Measurements from ENCODE around the gene SYT8. TPM values are rescaled to one million over a fixed set of nuclear protein-coding genes. Genes with fewer than 3 reads are reported as not detected.

Gene SYT8
- total and polyA plus RNA-seq, 2 of the 8 experiments (the other 6 are each of a cell fraction or from before 2014, with no cell fraction given), result not detected

- no peak overlapping the region for H2AFZ ChIP-seq (ENCODE audit: low read length)
- no peak overlapping the region for H2BK20ac ChIP-seq (ENCODE audit: low read length)
- no peak overlapping the region for H3K14ac ChIP-seq (ENCODE audit: insufficient read length)
- no peak overlapping the region for H3K27ac ChIP-seq (ENCODE audit: low read depth, low read length)
- no peak overlapping the region for H2BK15ac ChIP-seq (ENCODE audit: low read length)
- no peaks in the 10 kb centered on the region for H3K9me3 ChIP-seq (ENCODE audit: insufficient read depth in 2 of 2, low read depth in 1 of 2, low read length in 1 of 2)
- H3K56ac ChIP-seq (replicated peaks; ENCODE audit: insufficient read length, low read depth, low read length), result no peak overlapping the region
- no peak overlapping the region for H4K5ac ChIP-seq (ENCODE audit: insufficient read length, low read depth, low read length)
- no peaks in the 10 kb centered on the region for H4K20me1 ChIP-seq (replicated peaks in 1 of 2; ENCODE audit: control insufficient read depth in 1 of 2, insufficient read depth in 2 of 2, low read length in 2 of 2)
- H3K23me2 ChIP-seq (ENCODE audit: low read depth, low read length), result no peaks in the 10 kb centered on the region
- no peak overlapping the region for H2AK5ac ChIP-seq (ENCODE audit: low read depth, low read length)
- H3K36me3 ChIP-seq (ENCODE audit: control insufficient read depth in 2 of 4, insufficient read depth in 4 of 4, low read length in 3 of 4), result no peaks in the 10 kb centered on the region
- H2BK12ac ChIP-seq (ENCODE audit: low read depth, low read length), result no peak overlapping the region
- 76% methylated on average over 5 of the region's 8 CpGs; no CpG with 5 or more reads in 1 of the 2 experiments for WGBS, 2 experiments (ENCODE audit: extremely low coverage in 1 of 2, insufficient coverage in 1 of 2, insufficient read length in 1 of 2, insufficient replicate concordance in 2 of 2, low coverage in 1 of 2, low lambda C conversion rate in 2 of 2, missing lambda C conversion rate in 1 of 2)
- H4K8ac ChIP-seq (ENCODE audit: extremely low read depth, insufficient read depth, low read length), result no peak overlapping the region
- no peak overlapping the region for H2BK120ac ChIP-seq (replicated peaks; ENCODE audit: low read depth, low read length)
- H3K27me3 ChIP-seq (replicated peaks in 1 of 4; ENCODE audit: control insufficient read depth in 3 of 4, extremely low read depth in 1 of 4, insufficient read depth in 3 of 4, low read length in 3 of 4), result no peaks in the 10 kb centered on the region
- no peak overlapping the region for H3K23ac ChIP-seq (ENCODE audit: insufficient read length)
- no peak overlapping the region for H3K4me3 ChIP-seq (ENCODE audit: extremely low read depth in 1 of 4, insufficient read depth in 2 of 4, low read depth in 3 of 4, low read length in 4 of 4)
- H2BK5ac ChIP-seq (ENCODE audit: low read depth, low read length), result no peak overlapping the region
- no peak overlapping the region for H3K4ac ChIP-seq (replicated peaks; ENCODE audit: insufficient read length, low read depth, low read length)
- FAIRE-seq, result no peak
- H3K79me2 ChIP-seq (ENCODE audit: control insufficient read depth in 1 of 2, insufficient read depth in 2 of 2, low read length in 2 of 2), result no peaks in the 10 kb centered on the region
- H3K9ac ChIP-seq (replicated peaks in 1 of 4; ENCODE audit: extremely low read depth in 1 of 4, low read depth in 3 of 4, low read length in 3 of 4), result no peak overlapping the region
- POLR2A ChIA-PET (ENCODE audit: partially characterized antibody), result no interaction called here
- H4K91ac ChIP-seq (replicated peaks; ENCODE audit: insufficient read length, low read length), result no peak overlapping the region
- no peaks in the 10 kb centered on the region for H3K79me1 ChIP-seq (ENCODE audit: low read depth, low read length)
- DNase-seq (ENCODE audit: low read depth in 1 of 2, low spot score in 2 of 2), result no peak
- no peak overlapping the region for H3K4me2 ChIP-seq (ENCODE audit: insufficient read depth in 1 of 2, low read depth in 2 of 2, low read length in 2 of 2)
- CTCF ChIA-PET (ENCODE audit: partially characterized antibody), result interaction anchor here (0.9 to 3.7 kb wide), 5 partner anchors 11 to 312 kb away, joined by 3 to 34 read pairs (median 4); no protein-coding TSS in a partner anchor
- H3K18ac ChIP-seq (ENCODE audit: extremely low read depth, low read length), result no peak overlapping the region
- H3K4me1 ChIP-seq (replicated peaks in 1 of 4; ENCODE audit: control insufficient read depth in 3 of 4, insufficient read depth in 4 of 4, low read length in 3 of 4), result peaks cover 0 to 3% (median 0%) of the 10 kb centered on the region in 4 experiments; a peak in 1 of 7 replicates
- TF ChIP-seq FOSL1 (IDR thresholded peaks at IDR 0.05; ENCODE audit: insufficient read depth, low read depth, low read length) (no peak), SP4 (IDR thresholded peaks at IDR 0.05; ENCODE audit: low read length) (no peak), CHD1 (IDR thresholded peaks at IDR 0.05; ENCODE audit: low read depth, low read length) (no peak), JUN (IDR thresholded peaks at IDR 0.05; ENCODE audit: low read depth, low read length) (no peak), KDM4A (IDR thresholded peaks at IDR 0.05; ENCODE audit: low read depth, low read length, severe bottlenecking) (no peak), SAP30 (IDR thresholded peaks at IDR 0.05; ENCODE audit: insufficient read depth, insufficient replicate concordance, low read length) (no peak), TAF1 (IDR thresholded peaks at IDR 0.05; ENCODE audit: low read depth, low read length) (no peak), GABPA (IDR thresholded peaks at IDR 0.05; ENCODE audit: borderline replicate concordance, insufficient read depth, low read length) (no peak), RBBP5 (IDR thresholded peaks at IDR 0.05; ENCODE audit: borderline replicate concordance, low read depth, low read length) (no peak), YY1 (IDR thresholded peaks at IDR 0.05; ENCODE audit: low read depth, low read length) (no peak), KDM1A (IDR thresholded peaks at IDR 0.05; ENCODE audit: borderline replicate concordance, low read length) (no peak), NANOG (IDR thresholded peaks at IDR 0.05; ENCODE audit: insufficient read depth, low read depth, low read length, poor library complexity, severe bottlenecking) (no peak), BACH1 (IDR thresholded peaks at IDR 0.05; ENCODE audit: low read length) (no peak), POLR2A (IDR thresholded peaks at IDR 0.05; ENCODE audit: control extremely low read depth in 1 of 2, low read depth in 2 of 2, low read length in 2 of 2) (no peak), HDAC6 (IDR thresholded peaks at IDR 0.05; ENCODE audit: low read depth, low read length) (no peak), SRF (IDR thresholded peaks at IDR 0.05; ENCODE audit: low read depth, low read length) (no peak)
Measured at GRCh38 chr11:1843796-1844195, 9.0 kb downstream of the SYT8 start.
